Erythroblast (primary cell): ENCODE measurements around the gene OSR1.

Source experiments
- GATA1 ChIP-seq: IDR thresholded peaks from 2 replicates; pipeline ENCODE4 v1.6.1; 2011; ENCODE audit warnings: low read depth, mild to moderate bottlenecking, control low read depth, low read length, moderate library complexity
- POLR2A ChIP-seq: IDR thresholded peaks from 2 replicates; pipeline ENCODE4 v1.6.1; 2011; ENCODE audit warnings: mild to moderate bottlenecking, low read length

GRCh38 chr2:19350678-19351401, 7.6 kb downstream of the OSR1 start:
- no peak for TF ChIP-seq POLR2A
- TF ChIP-seq GATA1, result no peak
